CD1c-positive myeloid dendritic cell (primary cell): ENCODE data around the gene STMN3.

Experiments
- DNase-seq: peaks from one replicate; pipeline ENCODE4 v3.0.0-alpha.2; 2016; ENCODE audit errors: extremely low spot score

Gene STMN3

GRCh38 chr20:63653041-63653973, at the start of gene STMN3:
Gene STMN3 (minus strand): TSS chr20:63653424. CDS start chr20:63653345, 79 bp downstream.
- peak; percentile 83 for DNase-seq

GRCh38 chr20:63702036-63702665, 48.9 kb upstream of the STMN3 start:
- no peak for DNase-seq

DNA sequence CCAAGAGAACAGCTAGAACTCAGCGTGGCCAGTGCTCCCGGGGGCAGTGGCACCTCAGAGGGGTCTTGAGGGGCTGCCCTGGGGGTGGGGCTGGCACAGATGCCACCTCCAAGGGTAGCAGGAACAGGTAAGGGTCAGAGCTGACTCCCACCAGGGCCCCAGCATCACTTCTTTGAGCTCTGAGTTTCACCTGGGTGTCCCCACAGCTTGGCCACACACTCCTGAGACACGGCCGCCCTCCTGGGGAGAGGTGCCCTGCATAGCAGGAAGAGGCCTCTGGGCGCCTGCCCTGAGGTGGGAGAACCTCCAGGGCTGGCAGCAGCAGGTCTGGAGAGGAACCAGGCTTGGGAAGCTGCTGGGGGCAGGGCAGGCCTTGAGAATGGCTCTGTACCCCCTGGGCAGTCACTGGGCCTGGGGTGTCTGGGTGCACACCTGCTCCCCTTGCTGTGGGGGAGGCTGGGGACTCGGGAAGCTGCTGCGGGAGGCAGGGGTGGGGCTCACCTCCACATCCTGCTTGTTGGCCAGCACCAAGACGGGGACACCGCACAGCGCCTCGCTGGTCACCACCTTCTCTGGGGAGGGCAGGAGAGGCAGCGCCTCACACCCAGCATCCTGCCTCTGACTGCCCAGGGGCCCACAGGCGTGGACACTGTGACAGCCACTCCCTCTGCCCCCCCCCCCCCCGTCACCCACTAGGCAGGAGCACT, 48.3 kb upstream of the STMN3 start:
- no peak for DNase-seq

- no peak for DNase-seq
Observed at GRCh38 chr20:63701051-63701328, 47.8 kb upstream of the STMN3 start.

DNA sequence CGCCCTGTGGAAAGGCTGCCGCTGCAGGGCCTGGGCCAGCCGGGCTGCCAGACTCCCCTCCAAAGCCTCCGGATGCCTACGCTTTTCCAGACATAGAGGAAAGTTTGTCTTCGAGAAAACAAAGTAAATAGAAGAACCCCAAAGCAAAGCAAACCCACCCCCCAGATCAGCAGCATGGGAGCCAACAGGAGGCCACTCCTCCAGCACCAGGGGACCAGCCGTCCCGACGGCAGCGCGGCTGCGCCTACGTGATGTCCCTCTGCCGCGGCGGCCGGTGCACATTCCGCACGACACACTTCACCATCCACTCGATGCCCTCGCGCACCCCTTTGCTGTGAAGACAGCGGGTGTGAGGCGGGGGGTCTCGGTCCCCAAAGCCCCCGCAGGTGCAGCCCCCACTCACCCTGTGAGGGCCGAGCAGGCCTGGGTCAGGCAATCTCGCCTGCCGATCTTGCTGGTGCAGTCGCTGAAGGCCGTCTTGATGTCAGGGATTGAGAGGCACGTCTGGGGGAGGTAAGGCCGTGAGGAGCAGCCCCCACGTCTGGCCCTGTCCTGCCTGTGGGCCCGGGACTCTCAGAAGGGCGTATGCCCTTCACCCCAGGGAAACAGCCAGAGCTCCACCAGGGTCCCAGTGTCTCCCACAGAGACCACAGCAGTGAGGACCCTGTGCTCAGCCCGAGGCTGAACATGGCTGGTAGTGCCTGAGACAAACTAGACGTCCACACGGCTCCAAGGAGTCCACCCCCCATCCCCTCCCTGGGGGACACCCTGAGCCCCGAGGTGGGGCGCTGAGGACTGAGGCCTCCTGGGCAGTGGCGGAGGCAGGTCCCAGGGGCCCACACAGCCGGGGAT, 47.2 kb upstream of the STMN3 start:
- no peak for DNase-seq

GRCh38 chr20:63699466-63700198, 46.4 kb upstream of the STMN3 start:
- DNase-seq = no peak

DNA sequence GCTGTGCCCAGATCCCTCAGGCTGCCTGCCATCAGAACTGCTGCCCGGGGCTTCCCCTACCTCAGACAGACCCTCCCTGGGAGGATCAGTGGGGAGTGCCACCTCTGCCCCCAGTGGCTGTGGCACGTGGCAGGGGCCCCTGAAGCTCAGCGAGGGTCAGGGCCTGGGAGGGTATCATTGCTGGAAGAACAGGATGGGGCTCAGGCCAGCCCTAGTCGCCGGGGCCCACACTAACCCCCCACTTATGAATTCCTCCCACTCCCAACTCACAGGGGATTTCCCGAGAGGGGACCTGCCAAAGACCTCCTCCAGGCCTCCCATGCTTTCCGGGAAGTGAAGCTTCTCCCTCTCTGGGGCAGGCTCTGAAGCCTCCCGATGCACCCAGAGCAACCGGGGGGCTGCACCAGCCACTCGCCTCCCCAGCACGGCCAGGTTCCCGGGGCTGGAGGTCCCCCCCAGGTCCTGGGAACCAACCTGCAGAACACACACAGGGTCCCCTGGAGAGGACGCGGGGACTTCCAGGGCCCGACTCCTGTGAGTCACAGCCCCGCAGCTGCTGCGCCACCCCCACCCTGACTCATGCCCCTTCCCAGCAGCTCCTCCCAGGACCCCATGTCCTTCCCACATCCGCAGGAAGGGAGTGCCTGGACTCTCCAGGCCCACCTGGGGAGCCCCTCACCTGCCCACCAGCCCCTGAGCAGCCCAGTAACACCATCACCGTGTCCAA, 45.7 kb upstream of the STMN3 start:
- peak; percentile 7 for DNase-seq

- no peak for DNase-seq
Observed at GRCh38 chr20:63697868-63698545, 44.8 kb upstream of the STMN3 start.

DNA sequence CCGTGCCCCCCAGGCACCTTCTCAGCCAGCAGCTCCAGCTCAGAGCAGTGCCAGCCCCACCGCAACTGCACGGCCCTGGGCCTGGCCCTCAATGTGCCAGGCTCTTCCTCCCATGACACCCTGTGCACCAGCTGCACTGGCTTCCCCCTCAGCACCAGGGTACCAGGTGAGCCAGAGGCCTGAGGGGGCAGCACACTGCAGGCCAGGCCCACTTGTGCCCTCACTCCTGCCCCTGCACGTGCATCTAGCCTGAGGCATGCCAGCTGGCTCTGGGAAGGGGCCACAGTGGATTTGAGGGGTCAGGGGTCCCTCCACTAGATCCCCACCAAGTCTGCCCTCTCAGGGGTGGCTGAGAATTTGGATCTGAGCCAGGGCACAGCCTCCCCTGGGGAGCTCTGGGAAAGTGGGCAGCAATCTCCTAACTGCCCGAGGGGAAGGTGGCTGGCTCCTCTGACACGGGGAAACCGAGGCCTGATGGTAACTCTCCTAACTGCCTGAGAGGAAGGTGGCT, 44.2 kb upstream of the STMN3 start:
- no peak for DNase-seq

GRCh38 chr20:63696628-63697356, 43.6 kb upstream of the STMN3 start, which contains the start of gene TNFRSF6B:
Gene TNFRSF6B (plus strand): TSS chr20:63696652. CDS start chr20:63696768, 116 bp downstream.
- DNase-seq = no peak

DNA sequence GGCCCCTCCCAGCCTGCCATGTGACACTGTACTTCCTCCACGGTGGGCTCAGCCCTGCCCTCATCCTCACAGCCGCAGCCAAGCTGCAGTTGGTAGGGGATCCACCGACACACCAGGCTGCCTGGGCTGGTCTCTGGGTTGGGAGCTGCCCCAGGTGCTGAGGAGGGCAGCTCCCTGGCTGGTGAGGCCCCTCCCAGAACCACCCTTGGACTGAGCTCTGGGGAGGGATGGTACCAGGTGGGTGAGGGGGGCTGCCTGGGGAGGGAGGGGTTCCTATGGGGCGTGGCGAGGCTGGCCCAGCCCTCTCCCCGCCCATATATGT, 43.0 kb upstream of the STMN3 start:
- DNase-seq = peak; percentile 36

DNA sequence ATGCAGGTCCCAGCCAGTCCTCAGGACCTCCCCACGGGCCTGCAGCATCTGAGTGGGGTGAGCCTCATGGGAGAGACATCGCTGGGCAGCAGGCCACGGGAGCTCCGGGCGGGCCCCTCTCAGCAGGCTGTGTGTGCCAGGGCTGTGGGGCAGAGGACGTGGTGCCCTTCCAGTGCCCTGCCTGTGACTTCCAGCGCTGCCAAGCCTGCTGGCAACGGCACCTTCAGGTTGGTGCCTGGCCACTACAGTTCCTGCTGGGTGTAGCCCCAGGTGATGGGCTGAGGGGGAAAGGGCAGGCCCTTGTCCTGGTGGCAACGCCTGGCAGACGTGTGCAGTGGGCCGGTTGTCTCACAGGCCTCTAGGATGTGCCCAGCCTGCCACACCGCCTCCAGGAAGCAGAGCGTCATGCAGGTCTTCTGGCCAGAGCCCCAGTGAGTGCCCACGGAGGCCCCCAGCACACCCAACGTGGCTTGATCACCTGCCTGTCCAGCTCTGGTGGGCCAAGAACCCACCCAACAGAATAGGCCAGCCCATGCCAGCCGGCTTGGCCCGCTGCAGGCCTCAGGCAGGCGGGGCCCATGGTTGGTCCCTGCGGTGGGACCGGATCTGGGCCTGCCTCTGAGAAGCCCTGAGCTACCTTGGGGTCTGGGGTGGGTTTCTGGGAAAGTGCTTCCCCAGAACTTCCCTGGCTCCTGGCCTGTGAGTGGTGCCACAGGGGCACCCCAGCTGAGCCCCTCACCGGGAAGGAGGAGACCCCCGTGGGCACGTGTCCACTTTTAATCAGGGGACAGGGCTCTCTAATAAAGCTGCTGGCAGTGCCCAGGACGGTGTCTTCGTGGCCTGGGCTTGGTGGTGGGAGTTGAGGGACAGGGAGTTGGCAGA, 42.4 kb upstream of the STMN3 start:
- no peak for DNase-seq

DNA sequence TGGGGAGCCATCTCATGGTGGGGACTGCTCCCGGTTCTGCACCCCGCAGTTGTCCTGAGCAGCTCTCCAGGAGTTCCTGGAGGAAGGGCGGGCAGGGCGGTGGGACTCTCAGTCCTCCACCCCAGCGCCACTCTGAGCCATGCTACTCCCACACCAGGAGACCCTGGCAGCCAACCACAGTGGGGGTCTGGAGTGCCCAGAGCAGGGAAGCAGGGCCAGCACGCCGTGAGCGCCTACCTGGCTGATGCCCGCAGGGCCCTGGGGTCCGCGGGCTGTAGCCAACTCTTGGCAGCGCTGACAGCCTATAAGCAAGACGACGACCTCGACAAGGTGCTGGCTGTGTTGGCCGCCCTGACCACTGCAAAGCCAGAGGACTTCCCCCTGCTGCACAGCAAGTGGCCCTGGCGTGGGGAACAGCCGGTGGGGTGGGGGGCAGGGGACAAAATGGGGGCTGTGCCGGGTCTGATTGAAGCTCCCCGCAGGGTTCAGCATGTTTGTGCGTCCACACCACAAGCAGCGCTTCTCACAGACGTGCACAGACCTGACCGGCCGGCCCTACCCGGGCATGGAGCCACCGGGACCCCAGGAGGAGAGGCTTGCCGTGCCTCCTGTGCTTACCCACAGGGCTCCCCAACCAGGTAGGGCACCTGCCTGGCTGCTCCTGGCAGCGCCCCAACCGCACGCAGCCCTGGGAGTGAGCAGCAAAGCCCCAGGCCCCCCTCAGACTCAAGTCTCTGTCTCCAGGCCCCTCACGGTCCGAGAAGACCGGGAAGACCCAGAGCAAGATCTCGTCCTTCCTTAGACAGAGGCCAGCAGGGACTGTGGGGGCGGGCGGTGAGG, 41.6 kb upstream of the STMN3 start:
- no peak for DNase-seq

GRCh38 chr20:63693733-63694583, 40.7 kb upstream of the STMN3 start:
- DNase-seq = no peak

DNA sequence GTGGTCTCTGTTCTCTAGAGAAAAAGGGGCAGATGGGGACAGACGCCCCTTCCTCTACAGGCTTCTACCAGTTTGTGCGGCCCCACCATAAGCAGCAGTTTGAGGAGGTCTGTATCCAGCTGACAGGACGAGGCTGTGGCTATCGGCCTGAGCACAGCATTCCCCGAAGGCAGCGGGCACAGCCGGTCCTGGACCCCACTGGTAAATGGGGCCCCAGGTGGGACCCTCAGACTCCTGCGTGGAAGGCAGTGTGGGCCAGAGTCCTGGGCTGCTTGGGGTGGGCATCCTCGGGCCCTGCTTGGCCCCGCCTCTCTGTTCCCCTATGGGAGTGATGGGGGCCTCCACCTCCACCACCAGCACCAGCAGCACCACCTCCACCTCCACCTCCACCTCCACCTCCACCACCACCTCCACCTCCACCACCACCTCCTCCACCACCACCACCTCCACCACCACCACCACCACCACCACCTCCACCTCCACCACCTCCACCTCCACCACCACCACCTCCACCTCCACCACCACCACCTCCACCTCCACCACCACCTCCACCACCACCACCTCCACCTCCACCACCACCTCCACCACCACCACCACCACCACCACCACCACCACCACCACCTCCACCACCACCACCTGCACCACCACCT, 40.0 kb upstream of the STMN3 start:
- DNase-seq = no peak
